ENCODE measurements around the gene BCL2A1.
"Not testable (repeated sequence)": the region's sequence is repeated elsewhere in the genome, so short reads cannot be mapped to it uniquely, and the experiment has no call there.

- TF ChIP-seq, protein P1, sequence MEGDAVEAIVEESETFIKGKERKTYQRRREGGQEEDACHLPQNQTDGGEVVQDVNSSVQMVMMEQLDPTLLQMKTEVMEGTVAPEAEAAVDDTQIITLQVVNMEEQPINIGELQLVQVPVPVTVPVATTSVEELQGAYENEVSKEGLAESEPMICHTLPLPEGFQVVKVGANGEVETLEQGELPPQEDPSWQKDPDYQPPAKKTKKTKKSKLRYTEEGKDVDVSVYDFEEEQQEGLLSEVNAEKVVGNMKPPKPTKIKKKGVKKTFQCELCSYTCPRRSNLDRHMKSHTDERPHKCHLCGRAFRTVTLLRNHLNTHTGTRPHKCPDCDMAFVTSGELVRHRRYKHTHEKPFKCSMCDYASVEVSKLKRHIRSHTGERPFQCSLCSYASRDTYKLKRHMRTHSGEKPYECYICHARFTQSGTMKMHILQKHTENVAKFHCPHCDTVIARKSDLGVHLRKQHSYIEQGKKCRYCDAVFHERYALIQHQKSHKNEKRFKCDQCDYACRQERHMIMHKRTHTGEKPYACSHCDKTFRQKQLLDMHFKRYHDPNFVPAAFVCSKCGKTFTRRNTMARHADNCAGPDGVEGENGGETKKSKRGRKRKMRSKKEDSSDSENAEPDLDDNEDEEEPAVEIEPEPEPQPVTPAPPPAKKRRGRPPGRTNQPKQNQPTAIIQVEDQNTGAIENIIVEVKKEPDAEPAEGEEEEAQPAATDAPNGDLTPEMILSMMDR (IDR thresholded peaks at IDR 0.05), result not testable (repeated sequence)
- not testable (repeated sequence) for TF ChIP-seq POLR2A (IDR thresholded peaks at IDR 0.05)
Observed at GRCh38 chr15:80017139-80017538, 46.1 kb upstream of the BCL2A1 start.
